IPS-11a (cell line): ENCODE results near the gene RBMX.
A peak's percentile ranks its signal among the peaks of the same experiment; 100 is the strongest.
"Not testable (repeated sequence)": the region's sequence is repeated elsewhere in the genome, so short reads cannot be mapped to it uniquely, and the experiment has no call there.

ENCODE experiments used
- H3K4me3 ChIP-seq: one replicate; pipeline ENCODE4 v1.5.1; 2013; ENCODE audit warnings: low read depth, low read length, control low read depth

RBMX gene

DNA sequence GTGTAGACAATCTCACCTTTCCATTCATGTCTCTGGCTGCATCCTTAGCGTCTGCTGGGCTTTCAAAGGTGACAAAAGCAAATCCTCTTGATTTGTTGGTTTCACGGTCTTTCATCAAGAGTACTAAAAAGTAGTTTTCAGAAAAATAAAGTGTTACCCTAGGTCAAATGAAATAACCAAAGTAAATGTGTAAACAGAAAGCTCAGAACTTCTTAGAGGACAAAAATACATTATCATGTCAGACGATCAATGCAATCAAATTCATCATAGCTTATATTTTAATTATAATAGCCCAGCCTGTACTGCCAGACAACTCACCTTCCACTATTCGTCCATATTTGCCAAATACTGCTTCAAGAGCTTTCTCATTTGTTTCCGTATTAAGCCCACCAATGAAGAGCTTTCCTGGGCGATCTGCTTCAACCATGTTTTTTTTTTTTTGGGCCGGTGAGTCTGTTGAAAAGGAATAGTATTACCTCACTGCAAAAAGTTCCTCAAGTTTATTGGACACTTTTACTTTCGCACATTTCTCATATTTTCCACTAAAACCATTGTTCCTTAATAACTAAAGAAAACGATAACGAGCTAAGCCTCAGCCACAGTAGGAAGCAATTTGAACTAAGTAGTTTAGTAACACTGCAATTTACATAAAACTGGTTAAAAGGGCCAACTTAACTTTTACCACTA is 1.4 kb downstream of the RBMX start:
- H3K4me3 ChIP-seq: peak overlapping the region; percentile 88

DNA sequence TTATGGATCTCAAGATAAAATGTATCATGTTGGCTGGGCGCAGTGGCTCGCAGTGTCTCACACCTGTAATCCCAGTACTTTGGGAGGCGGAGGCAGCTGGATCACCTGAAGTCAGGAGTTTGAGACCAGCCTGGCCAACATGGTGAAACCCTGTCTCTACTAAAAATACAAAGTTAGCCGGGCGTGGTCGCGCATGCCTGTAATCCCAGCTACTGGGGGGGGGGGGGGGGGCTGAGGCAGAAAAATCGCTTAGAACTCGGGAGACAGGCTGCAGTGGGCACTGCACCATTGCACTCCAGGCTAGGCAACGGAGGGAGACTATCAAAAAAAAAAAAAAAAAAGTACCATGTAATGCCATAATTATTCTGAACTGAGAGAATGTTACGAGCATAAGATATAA is 2.1 kb downstream of the RBMX start:
- H3K4me3 ChIP-seq: peak overlapping the region; percentile 88

DNA sequence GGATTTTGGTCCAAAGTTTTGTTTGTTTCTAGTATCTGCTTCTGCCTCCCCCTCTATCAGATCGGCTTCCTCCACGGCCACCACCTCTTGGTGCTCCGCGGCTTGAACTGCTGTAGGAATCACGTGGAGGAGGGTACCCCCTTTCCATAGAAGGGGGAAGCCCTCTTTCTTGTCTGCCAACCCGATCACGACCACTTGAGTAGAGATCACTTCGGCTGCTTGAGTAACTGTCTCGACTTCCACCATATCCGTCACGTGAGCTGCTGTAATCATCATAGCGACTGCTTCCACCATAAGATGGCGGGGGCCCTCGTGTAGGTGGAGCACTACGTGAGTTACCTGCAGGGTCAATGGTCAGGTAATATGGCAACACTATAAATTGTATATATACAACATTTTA is 6.4 kb downstream of the RBMX start:
- H3K4me3 ChIP-seq: not testable (repeated sequence)

DNA sequence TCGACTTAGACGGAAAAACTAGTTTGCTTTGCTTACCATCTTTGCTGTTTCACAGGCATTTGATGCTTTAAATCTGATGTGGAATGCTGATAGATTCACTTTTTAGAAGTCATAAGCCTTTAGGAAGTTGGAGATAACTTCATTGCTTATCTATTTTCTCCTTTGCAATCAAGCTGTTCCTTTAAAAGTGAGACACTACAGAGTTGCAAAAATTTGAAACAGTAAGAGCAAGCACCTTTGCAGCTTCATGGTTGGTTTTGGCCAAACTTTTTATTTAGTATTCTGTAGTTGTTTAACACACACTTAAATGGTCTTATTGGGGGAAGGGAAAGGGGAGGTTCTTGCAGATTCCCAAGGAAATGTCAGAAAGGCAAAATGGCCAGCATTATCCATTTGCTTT is 7.3 kb downstream of the RBMX start:
- H3K4me3 ChIP-seq: not testable (repeated sequence)

DNA sequence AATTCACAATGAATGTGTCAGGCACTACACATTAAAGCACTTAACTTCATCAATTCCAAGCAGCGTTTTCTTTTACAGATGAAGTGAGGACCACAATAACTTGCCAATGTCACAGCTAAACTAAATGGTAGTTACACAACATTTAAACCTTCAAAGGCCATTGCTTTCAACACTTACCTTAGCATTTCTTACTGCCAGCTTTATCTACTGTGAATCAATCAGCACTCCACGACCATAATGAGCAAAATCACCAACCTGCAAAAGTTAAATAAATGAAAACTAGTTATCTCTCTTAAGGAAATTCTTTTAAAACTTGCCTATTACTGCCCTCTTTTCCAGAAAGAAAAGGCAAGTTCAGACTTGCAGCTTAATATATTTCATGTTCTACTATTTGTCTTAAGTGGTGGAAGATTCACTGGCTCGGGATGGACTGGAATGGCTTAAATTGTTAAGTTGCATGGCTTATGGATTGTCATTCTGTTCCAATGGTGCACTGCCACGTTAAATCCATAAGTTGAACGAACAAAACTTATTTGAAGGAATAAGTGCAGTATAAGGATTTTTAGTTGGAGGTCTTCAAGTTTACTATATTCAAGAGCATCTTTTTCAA is 8.3 kb downstream of the RBMX start:
- H3K4me3 ChIP-seq: no peak overlapping the region

DNA sequence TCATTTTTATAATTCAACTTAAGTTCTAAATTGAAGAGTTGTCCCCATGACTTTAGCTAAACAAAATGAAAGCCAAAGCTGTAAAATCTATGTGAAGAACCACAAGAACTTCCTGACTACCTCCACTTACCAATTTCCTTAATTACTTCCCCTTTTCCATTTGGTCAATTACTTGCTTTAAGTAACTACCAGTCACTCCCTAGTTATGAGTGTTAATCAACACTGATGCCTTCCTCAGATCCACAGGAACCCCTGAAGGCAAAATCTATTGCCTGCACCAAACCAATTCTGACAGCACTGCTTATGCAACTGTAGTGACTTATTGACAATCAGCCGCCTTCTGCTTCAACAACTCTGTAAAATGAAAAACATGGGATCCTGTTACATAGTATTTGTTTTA is 10.5 kb downstream of the RBMX start:
- H3K4me3 ChIP-seq: no peak overlapping the region

DNA sequence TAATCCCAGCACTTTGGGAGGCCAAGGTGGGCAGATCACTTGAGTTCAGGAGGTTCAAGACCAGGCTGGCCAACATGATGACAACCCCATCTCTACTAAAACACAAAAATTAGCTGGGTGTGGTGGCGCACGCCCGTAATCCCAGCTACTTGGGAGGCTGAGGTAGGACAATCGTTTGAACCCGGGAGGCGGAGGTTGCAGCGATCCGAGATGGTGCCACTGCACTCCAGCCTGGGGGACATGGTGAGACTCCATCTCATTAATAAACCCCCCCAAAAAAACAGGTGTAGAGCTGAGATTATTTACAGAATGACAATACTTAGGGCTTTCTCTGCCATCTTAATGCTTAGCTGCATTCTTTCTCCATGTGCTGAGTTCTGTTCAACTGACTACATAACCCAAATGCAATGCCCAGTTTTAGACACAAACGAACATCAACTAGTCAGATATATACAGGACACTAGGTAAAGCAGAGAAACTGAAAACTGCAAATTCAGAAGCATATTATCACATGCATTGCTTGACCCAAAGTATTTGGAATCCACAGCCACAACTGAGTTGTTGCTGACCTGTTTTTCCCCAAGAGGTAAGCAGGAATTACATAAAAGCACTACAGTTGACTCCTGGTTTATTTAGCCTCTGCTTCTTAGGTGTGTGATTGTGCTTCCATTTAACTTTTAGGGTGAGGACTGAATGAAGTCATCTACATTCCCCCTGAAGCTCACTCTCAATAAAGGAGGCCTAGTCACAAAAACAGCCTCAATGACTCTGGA is 12.1 kb downstream of the RBMX start:
- no peak overlapping the region for H3K4me3 ChIP-seq

DNA sequence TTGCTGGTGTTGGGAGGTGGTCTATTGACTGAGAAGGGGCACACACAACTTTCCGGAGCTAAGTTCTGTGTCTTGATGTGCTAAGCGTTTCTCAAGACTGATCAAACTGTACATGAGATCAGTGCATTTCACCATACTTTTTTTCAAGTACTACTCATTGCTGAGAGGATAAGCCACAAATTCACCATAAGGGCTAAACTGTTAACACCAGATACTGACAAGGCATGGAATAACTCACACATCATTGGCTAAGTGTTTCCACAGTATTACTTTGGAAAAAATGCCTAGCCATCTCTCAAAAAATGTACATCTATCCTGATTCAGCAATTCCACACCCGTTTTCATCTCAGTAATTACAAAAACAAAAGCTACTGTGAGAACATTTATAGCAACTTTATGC is 13.0 kb downstream of the RBMX start:
- H3K4me3 ChIP-seq: no peak overlapping the region

DNA sequence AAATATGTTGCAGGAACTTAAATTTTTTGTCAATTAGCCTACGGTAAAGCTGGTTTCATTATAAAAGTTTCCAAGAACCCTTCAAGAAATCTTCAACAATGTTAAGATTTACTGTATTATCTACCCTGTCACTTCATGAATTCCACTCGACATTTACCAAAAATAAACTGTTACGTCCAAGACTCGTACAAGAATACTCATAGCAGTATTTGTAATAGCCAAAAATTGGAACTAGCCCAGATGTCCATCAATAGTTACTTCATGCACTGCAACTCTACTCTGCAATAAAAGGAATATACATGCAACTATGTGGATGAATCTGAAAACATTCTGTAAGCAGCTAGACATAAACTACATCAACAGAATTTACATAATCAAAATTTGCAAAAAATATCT is 13.4 kb downstream of the RBMX start:
- no peak overlapping the region for H3K4me3 ChIP-seq

DNA sequence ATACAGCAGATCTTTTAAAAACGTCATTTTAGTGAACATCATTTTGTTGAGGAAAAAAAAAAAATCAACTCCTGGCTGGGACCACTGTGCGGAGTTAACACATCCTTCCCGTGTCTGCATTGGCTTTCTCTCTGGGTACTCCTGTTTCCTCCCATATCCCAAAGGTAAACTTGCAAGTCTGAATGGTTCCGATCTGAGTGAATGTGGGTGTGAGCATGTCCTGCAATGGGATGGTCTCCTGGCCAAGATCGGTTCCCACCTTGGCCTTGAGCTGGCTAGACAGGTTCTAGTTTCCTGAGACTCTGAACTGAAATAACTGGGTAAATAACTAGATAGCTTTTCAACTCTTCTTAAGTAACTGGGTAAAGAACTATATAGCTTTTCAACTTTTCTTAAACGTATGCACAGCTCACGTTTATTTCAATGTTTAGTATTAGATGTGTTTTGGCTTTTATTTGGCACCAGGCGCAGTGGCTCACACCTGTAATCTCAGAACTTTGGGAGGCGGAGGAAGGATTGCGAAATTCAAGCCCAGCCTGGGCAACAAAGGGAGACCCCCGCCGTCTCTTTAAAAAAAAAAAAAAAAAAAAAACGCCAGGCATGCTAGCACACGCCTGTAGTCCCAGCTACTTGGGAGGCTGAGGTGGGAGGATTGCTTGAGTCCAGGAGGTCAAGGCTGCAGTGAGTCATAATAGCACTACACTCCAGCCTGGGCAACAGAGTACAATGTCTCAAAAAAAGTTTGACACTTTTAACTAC is 14.0 kb downstream of the RBMX start:
- H3K4me3 ChIP-seq: no peak overlapping the region

DNA sequence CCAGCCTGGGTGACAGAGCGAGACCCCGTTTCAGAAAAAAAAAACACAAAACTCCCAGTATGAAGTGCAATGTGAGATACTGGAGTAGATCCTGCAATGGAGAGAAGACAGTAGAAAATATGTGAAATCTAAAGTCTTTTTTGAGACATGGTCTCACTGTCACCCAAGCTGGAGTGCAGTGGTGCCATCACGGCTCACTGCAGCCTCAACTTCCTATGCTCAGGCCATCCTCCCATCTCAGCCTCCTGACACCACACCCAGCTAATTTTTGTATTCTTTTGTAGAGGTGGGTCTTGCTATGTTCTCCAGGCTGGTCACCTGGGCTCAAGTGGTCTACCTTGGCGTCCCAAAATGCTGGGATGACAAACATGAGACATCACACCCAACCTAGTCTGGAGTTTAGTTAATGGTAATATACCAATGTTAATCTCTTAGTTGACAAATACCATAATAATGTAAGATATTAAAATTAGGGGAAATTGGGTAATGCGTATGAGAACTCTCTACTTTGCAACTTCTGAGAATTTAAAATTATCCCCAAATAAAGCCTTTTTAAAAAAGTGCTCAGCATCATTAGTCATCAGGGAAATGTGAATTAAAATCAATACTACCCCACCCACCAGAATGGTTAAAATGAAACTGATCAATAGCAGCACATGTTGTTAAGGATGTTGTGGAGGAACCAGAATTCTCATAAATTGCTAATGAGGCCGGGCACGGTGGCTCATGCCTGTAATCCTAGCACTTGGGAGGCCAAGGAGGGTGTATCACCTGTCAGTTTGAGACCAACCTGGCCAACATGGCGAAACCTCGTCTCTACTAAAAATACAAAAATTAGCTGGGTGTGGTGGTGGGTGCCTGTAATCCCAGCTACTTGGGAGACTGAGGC is 15.0 kb downstream of the RBMX start:
- no peak overlapping the region for H3K4me3 ChIP-seq

DNA sequence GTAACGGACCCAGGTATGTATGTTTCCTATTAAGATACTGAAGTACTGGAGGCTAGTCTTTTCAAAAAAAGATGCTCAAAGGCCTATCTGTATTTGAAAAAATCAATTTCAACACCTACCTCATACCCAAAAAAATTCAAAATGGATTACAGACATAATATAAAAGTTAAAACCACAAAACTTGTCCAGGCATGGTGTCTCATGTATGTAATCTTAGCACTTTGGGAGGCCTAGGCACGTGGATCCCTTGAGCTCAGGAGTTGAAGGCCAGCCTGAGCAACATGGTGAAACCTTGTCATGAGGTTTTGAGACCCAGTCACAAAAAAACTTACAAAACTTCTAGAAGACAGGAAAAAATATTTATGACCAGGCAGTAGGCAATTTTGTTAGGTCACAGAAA is 16.7 kb downstream of the RBMX start:
- no peak overlapping the region for H3K4me3 ChIP-seq

DNA sequence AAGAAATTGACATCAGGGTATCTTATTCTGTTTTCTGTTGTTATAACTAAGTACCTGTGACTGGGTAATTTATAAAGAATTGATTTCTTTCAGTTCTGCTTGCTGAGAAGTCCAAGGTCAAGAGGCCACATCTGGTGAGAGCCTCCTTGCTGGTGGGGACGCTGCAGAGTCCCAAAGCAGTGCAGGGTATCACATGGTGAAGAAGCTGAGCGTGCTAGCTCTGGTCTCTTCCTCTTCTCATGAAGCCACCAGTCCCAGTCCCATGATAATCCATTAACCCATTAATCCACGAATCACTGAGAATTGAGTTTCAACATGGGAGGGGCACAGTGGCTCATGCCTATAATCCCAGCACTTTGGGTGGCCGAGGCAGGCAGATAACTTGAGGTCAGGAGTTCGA is 18.0 kb downstream of the RBMX start:
- no peak overlapping the region for H3K4me3 ChIP-seq

DNA sequence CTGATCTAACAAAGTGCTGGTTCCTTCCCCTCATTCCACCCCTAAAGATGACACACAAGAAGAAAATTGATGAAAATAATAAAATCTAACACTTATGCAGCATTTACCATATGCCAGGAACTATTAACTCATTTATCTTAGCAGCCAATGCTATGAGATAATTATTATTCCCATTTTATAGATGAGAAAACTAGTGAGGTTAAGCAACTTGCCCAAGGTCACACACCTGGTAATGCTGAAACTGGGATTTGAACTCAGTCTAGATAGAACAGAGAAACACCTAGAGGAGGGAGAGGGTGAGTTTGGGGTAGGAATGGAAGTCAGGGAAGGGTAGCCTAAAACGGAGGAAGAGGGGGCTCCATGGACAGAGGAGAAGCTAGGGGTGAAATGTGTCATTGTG is 18.6 kb downstream of the RBMX start:
- no peak overlapping the region for H3K4me3 ChIP-seq

DNA sequence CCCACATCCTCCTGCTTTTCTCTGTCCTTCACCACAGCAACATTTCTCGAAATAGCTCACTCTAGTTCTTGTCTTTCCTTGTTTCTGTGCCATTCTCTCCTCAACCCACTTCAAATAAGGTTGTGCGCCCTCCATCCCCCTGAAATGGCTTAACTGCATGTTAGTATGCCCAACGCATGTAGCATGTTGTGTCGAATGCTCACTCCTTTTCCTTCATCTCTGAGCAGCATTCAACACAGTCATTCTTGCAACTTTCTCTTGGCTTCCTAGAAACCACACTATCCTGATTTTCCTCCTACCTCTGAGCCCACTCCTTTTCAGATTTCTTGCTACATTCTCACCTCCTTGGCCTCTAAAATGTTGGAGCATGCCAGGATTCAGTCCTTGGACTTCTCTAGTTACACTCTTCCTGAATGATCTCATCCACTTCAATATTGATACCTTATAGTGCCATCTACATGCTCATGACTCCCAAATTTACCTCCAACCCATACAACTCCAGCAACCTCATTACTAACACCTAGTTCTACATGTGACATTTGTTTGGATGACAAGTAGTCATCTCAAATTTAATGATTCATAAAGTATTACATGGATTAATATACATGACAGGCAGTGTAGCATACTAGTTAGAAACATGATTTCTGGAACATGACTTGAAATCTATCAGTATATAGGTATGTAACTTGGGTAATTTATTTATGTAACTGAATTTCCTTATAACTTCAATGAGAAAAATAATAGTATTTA is 22.3 kb downstream of the RBMX start:
- no peak overlapping the region for H3K4me3 ChIP-seq

DNA sequence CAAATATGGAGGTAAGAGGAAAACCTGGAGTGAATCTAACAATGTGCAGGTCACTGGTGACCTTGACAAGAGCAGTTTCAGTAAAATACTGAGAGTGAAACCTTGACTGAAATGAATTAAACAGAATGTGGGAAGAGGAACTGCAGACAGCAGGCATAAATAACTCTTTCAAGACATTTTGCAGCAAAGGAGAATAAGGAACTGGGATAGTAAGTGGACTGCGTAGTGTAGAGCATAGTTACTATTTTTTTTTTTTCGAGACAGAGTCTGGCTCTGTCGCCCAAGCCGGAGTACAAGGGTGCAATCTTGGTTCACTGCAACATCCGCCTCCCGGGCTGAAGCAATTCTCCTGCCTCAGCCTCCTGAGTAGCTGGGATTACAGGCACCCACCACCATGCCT is 24.0 kb downstream of the RBMX start:
- no peak overlapping the region for H3K4me3 ChIP-seq

DNA sequence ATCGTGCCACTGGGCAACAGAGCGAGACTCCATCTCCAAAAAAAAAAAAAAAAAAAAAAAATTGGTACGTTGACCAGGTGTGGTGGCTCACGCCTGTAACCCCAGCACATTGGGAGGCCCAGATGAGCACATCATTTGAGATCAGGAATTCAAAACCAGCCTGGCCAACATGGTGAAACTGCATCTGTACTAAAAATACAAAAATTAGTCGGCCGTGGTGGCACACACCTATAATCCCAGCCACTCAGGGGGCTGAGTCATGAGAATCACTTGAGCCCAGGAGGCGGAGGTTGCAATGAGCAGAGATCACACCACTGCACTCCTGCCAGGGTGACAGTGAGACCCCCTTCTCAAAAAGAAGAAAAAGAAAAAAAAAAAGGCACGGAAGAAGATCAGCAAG is 24.5 kb downstream of the RBMX start:
- no peak overlapping the region for H3K4me3 ChIP-seq

DNA sequence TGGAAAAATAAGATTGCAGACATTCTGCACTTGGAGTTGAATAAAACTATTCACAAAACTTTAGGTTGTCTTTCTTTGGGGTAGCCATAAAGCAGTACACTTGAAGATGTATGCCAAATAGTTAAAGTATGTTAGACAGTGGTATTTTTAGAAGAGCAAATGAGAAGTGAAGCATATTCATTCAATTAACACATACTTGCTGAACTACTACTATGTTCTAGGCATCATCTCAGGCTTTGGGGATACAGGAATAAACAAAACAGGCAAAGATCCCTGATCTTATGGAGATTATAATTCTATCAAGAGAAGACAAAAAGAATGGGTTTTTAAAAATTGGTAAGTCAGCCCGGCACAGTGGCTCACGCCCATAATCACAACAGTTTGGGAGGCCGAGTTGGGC is 29.0 kb downstream of the RBMX start:
- no peak overlapping the region for H3K4me3 ChIP-seq

DNA sequence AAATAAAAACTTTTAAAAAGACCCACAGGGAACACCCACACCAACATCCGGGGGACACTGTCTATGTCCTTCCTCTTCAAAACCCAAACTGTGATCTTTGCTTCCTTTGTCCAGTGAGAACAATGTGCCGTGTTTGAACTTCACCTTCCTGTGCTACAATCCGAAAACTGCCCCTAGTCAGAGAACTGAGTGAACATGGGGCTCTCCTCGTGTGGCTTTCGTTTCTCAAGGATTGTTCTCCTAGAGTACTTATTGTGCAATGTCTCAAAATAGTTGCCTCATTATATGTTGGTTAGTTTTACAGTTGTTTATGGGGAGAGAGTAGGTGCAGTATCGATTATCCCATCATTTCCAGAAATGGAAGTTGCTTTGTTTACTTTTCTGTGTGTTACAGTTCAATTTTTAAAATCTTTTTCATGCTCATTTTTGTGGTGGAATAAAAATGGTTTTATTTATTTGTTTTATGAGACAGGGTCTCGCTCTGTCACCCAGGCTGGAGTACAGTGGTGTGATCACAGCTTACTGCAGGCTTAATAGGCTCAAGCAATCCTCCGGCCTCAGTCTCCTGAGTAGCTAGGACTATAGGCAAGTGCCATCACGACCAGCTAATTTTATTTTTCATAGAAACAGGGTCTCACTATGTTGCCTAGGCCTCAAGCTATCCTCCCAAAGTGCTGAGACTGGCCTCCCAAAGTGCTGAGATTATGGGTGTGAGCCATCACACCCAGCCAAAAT is 29.9 kb downstream of the RBMX start:
- H3K4me3 ChIP-seq: no peak overlapping the region
